Measurements from ENCODE around the gene TCF21.
"Not testable (repeated sequence)": the region's sequence is repeated elsewhere in the genome, so short reads cannot be mapped to it uniquely, and the experiment has no call there.

TCF21 gene

DNA sequence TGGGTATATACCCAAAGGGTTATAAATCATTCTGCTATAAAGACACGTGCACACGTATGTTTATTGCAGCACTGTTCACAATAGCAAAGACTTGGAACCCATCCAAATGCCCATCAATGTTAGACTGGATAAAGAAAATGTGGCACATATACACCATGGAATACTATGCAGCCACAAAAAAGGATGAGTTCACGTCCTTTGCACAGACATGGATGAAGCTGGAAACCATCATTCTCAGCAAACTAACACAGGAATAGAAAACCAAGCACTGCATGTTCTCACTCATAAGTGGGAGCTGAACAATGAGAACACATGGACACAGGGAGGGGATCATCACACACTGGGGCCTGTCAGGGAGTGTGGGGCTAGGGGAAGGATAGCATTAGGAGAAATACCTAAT, 47.4 kb downstream of the TCF21 start:
- not testable (repeated sequence) for DNase-seq

DNA sequence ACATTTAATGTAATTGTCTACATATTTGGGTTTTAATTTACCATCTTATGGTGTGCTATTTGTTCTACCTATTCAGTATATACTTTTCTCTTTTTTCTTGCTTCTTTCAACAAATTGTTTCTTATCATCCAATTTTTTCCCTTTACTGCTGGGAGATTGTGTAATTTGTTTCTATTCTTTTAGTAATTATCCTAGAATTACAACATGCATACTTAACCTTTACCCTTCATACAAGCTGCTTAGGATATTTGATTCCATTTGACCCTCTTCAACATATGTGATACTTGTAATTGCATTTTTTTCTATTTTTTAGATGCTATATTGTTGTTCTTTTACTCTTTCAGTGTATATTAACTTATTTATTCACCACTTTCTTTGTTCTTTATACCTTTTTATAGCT, 49.0 kb downstream of the TCF21 start:
- no peak for DNase-seq

DNA sequence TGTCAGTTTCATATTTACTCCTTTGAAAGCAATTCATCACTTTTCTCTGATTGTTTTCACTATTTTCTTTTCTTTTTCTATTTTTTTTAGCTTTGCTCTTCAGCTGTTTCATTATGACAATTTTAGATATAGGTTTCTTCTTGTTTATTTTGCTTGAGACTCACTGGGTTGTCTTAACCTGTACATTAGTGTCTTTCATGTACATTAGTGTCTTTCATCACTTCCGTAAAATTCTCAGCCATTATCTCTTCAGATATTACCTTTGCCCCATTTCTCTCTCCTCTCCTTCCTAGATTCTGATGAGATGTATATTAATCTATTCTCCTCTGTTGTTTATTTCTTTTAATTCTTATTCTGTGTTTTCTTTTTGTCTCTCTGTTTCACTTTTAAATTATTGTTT, 49.6 kb downstream of the TCF21 start:
- no peak for DNase-seq

- DNase-seq = peak; percentile 46
Observed at GRCh38 chr6:133939778-133940667, 51.1 kb downstream of the TCF21 start.

Measured in OCI-M1 (cell line).